AG10803 (cell line): Measurements from ENCODE around the gene CCNY.
A peak's percentile ranks its signal among the peaks of the same experiment; 100 is the strongest.
"Not testable (repeated sequence)": the region's sequence is repeated elsewhere in the genome, so short reads cannot be mapped to it uniquely, and the experiment has no call there.

Experiments
- DNase-seq: peaks from one replicate; pipeline ENCODE4 v3.0.0; 2010; ENCODE audit warnings: low read depth
- H3K4me3 ChIP-seq: 2 replicates; pipeline ENCODE4 v1.5.1; 2011; ENCODE audit warnings: mild to moderate bottlenecking, low read length, control low read depth
- CTCF ChIP-seq: conservative IDR thresholded peaks from 2 replicates; pipeline ENCODE4 v1.5.1; 2011; ENCODE audit warnings: mild to moderate bottlenecking, low read length, control low read depth, inconsistent platforms

Gene CCNY

GRCh38 chr10:35507519-35508109 lies 171.3 kb downstream of the CCNY start:
- no peak overlapping the region for H3K4me3 ChIP-seq
- TF ChIP-seq CTCF = no peak
- peak; percentile 5 for DNase-seq

- no peak for TF ChIP-seq CTCF
- DNase-seq = no peak
- no peak overlapping the region for H3K4me3 ChIP-seq
Measured at GRCh38 chr10:35508647-35509046, 172.3 kb downstream of the CCNY start.

- no peak for DNase-seq
- no peak for TF ChIP-seq CTCF
- H3K4me3 ChIP-seq = no peak overlapping the region
Measured at GRCh38 chr10:35510891-35511290, 174.6 kb downstream of the CCNY start.

GRCh38 chr10:35511647-35512046 lies 175.3 kb downstream of the CCNY start:
- DNase-seq = no peak
- no peak for TF ChIP-seq CTCF
- H3K4me3 ChIP-seq = no peak overlapping the region

- TF ChIP-seq CTCF = no peak
- no peak overlapping the region for H3K4me3 ChIP-seq
- no peak for DNase-seq
Measured at GRCh38 chr10:35516102-35516670, 179.9 kb downstream of the CCNY start.

- DNase-seq = peak; percentile 42
- TF ChIP-seq CTCF = no peak
- no peak overlapping the region for H3K4me3 ChIP-seq
Measured at GRCh38 chr10:35517431-35518181, 181.3 kb downstream of the CCNY start.

- not testable (repeated sequence) for DNase-seq, H3K4me3 ChIP-seq
Measured at GRCh38 chr10:35518187-35518586, 181.9 kb downstream of the CCNY start.
